Keratinocyte (primary cell): ENCODE measurements around the gene ZEB2. TPM values are rescaled to one million over a fixed set of nuclear protein-coding genes. Genes with fewer than 3 reads are reported as not detected.

Experiments used
- DNase-seq: peaks from one replicate; pipeline ENCODE4 v3.0.0-alpha.2; 2011; ENCODE audit warnings: low read depth, missing footprints, low spot score
- FAIRE-seq: peaks from 2 replicates; lab custom pipeline; 2011; peaks lifted over from hg19 to GRCh38; lab: Jason Lieb, UNC
- H2AFZ ChIP-seq: 2 replicates; pipeline ENCODE4 v1.6.0; 2012; ENCODE audit warnings: low read length, control low read depth, inconsistent platforms; ENCODE audit not compliant: control insufficient read depth
- H3K27ac ChIP-seq: 2 replicates; pipeline ENCODE4 v1.5.1; 2011; ENCODE audit warnings: low read length; ENCODE audit not compliant: control insufficient read depth, insufficient read depth
- H3K27me3 ChIP-seq: 3 replicates; pipeline ENCODE4 v1.6.0; 2011; ENCODE audit warnings: low read length; ENCODE audit not compliant: control insufficient read depth, insufficient read depth; ENCODE audit errors: extremely low read depth
- H3K36me3 ChIP-seq, 2 experiments: 2 replicates in 1 of 2; 3 replicates in 1 of 2; pipeline ENCODE4 v1.5.1; 2011; ENCODE audit warnings: low read length in 2 of 2, mild to moderate bottlenecking in 1 of 2; ENCODE audit not compliant: control insufficient read depth in 2 of 2, insufficient read depth in 2 of 2; ENCODE audit errors: extremely low read depth in 1 of 2
- H3K4me1 ChIP-seq: 3 replicates; pipeline ENCODE4 v1.5.1; 2011; ENCODE audit warnings: low read length; ENCODE audit not compliant: control insufficient read depth, insufficient read depth; ENCODE audit errors: extremely low read depth
- H3K4me2 ChIP-seq: 3 replicates; pipeline ENCODE4 v1.6.0; 2011; ENCODE audit warnings: low read depth, low read length; ENCODE audit not compliant: control insufficient read depth, insufficient read depth; ENCODE audit errors: extremely low read depth
- H3K4me3 ChIP-seq, 3 experiments: fragments of 200-600 bp in 1 of 3; sonication (generic) in 1 of 3; 2 replicates in 2 of 3; 3 replicates in 1 of 3; pipeline ENCODE4 v1.5.1; 2011 to 2016; ENCODE audit warnings: low read length in 3 of 3, mild to moderate bottlenecking in 3 of 3, control low read depth in 2 of 3, inconsistent platforms in 1 of 3, low read depth in 1 of 3, mixed read lengths in 1 of 3, mixed run types in 1 of 3, moderate library complexity in 1 of 3; ENCODE audit not compliant: control insufficient read depth in 2 of 3, insufficient read depth in 2 of 3; ENCODE audit errors: extremely low read depth in 1 of 3
- H3K79me2 ChIP-seq: 2 replicates; pipeline ENCODE4 v1.6.0; 2012; ENCODE audit warnings: low read length; ENCODE audit not compliant: control insufficient read depth, insufficient read depth
- H3K9ac ChIP-seq: 3 replicates; pipeline ENCODE4 v1.6.0; 2011; ENCODE audit warnings: low read length; ENCODE audit not compliant: control insufficient read depth, insufficient read depth; ENCODE audit errors: extremely low read depth
- H3K9me1 ChIP-seq: 3 replicates; pipeline ENCODE4 v1.6.0; 2011; ENCODE audit warnings: low read length; ENCODE audit not compliant: control insufficient read depth, insufficient read depth; ENCODE audit errors: extremely low read depth
- H3K9me3 ChIP-seq: 2 replicates; pipeline ENCODE4 v1.5.1; 2012; ENCODE audit warnings: low read depth, low read length; ENCODE audit not compliant: control insufficient read depth
- H4K20me1 ChIP-seq: 3 replicates; pipeline ENCODE4 v1.6.0; 2011; ENCODE audit warnings: low read length; ENCODE audit not compliant: control insufficient read depth, insufficient read depth; ENCODE audit errors: extremely low read depth
- EZH2 ChIP-seq: IDR thresholded peaks from one replicate; pipeline ENCODE4 v1.6.1; 2012; ENCODE audit warnings: inconsistent platforms, mild to moderate bottlenecking, low read length, moderate library complexity
- dilution Hi-C: fragments of 300-500 bp; cut with MboI; formaldehyde crosslinking; loops from one replicate; pipeline ENCODE4 v1.7.0; 2020; ENCODE audit warnings: low sequenced_read_pairs; ENCODE audit not compliant: extremely low pct_ligation_motif_present
- polyA plus RNA-seq, 5 experiments: library from polyadenylated mRNA; depleted of rRNA in 3 of 5; stranded (reverse) in 3 of 5; stranded (forward) in 1 of 5; unstranded in 1 of 5; fragments of >200 nt; gene quantifications; 1 replicate in 1 of 5; 2 replicates in 3 of 5; 3 replicates in 1 of 5; pipeline versions ENCODE4 v1.2.1 to v1.2.3, GENCODE V29; 2011 to 2012; ENCODE audit warnings: missing spikeins in 2 of 5, low read depth in 1 of 5, low replicate concordance in 1 of 5
- TF ChIP-seq, protein P1 (sequence below), 3 experiments: IDR thresholded peaks in 1 of 3; conservative IDR thresholded peaks in 1 of 3; optimal IDR thresholded peaks in 1 of 3; 2 replicates in 2 of 3; 3 replicates in 1 of 3; pipeline versions ENCODE3 to v1.5.1; 2011; ENCODE audit warnings: low read length in 3 of 3, mild to moderate bottlenecking in 3 of 3, moderate library complexity in 2 of 3, control low read depth in 1 of 3, inconsistent platforms in 1 of 3; ENCODE audit not compliant: insufficient read depth in 2 of 3; ENCODE audit errors: extremely low read depth in 1 of 3

Gene ZEB2
- polyA plus RNA-seq, 1 donor (not counting 4 experiments of a cell fraction or from before 2014, with no cell fraction given): 0.12 TPM

DNA sequence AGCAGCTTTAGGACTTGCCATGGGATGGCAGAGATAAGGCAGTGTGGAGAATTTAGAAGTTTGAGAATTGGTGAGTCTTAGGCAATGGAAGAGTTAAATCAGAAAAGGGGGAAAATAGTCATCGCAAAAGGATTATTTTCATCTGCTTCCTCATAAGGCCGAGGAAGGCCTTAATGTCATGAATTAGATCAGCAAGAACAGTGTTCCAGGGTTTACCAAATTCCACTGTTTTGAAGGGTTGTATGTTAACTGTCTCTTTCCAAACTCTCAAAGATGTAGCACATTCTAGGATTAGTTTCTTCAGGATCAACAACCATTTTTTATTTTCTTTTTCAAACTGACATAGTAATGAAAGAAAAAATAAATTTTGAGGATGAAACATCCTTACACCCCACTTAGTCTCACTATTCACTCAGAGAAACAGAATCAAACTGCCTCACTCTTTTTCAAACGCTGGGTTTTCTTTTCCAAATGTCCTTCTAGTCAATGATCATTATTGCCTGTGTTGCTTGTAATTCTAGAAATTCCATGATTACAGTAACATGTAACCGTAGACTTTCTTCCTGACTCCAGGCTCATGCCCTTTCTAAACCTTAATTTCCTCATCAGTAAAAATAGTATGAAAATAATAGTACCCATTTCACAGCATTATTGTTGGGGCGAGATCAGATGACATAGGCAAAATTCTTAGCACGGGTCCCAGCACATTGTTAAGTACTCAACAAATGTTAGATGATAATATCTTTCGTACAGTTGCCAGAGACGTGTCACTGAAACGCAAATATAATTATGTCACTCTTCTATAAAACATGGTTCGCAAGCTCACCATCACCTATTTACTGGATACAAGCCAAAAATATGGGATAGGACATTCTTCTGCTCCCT is 23.6 kb downstream of the ZEB2 start:
- H3K9me1 ChIP-seq: no peaks in the 10 kb centered on the region
- TF ChIP-seq, protein P1, sequence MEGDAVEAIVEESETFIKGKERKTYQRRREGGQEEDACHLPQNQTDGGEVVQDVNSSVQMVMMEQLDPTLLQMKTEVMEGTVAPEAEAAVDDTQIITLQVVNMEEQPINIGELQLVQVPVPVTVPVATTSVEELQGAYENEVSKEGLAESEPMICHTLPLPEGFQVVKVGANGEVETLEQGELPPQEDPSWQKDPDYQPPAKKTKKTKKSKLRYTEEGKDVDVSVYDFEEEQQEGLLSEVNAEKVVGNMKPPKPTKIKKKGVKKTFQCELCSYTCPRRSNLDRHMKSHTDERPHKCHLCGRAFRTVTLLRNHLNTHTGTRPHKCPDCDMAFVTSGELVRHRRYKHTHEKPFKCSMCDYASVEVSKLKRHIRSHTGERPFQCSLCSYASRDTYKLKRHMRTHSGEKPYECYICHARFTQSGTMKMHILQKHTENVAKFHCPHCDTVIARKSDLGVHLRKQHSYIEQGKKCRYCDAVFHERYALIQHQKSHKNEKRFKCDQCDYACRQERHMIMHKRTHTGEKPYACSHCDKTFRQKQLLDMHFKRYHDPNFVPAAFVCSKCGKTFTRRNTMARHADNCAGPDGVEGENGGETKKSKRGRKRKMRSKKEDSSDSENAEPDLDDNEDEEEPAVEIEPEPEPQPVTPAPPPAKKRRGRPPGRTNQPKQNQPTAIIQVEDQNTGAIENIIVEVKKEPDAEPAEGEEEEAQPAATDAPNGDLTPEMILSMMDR (optimal IDR thresholded peaks at IDR 0.05 in 1 of 3, IDR thresholded peaks at IDR 0.05 in 1 of 3, conservative IDR thresholded peaks at IDR 0.05 in 1 of 3; ENCODE audit: extremely low read depth in 1 of 3, insufficient read depth in 2 of 3, low read length in 3 of 3): no peak
- TF ChIP-seq EZH2: no peak
- H3K9me3 ChIP-seq: no peaks in the 10 kb centered on the region
- no peak overlapping the region for H2AFZ ChIP-seq
- H4K20me1 ChIP-seq: no peaks in the 10 kb centered on the region
- no peak for FAIRE-seq
- H3K27me3 ChIP-seq: no peaks in the 10 kb centered on the region
- H3K9ac ChIP-seq: no peak overlapping the region
- H3K4me3 ChIP-seq: no peak overlapping the region
- dilution Hi-C loops: no loop called here
- H3K4me1 ChIP-seq: no peaks in the 10 kb centered on the region
- no peaks in the 10 kb centered on the region for H3K36me3 ChIP-seq
- H3K79me2 ChIP-seq: no peaks in the 10 kb centered on the region
- H3K27ac ChIP-seq: no peak overlapping the region
- no peak for DNase-seq
- H3K4me2 ChIP-seq: no peak overlapping the region

DNA sequence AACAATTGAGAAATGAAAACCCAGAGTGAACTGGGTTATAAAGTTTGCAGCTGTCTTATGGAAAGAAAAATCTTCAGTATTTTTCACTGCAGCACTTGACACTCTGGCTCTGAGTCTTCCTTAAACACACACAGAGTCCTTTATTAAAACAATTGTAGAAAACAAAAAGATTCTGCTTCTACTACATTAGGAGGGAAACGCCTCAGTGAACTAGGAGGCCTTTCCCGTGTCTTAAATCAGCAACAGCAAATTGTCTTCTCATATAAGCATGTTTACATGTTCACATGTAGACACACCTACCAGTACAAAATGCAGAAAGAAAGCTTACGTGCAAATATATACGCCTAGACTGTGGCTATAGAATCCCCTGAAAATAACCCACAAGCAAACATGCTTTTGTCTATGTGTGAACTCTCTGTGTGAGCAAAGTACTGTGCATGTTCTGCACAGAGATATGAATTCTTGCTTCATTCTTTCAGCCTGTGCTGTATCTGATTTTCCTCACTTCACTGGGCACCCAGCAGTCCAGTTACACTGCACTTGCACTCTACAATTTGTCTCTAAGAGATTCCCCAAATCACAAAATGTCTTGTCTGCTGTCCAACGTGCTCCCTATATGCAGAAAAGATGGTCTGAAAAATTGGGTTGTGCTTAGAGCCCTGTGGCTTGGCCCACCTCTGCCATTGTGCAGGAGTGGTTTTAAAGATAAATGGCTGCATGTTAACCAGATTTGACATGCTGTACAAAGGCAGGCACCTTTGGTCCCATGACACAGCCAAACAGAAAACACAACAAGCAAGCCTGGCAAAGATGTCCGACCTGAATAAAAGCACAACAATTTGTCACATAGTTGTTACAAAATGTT is 24.5 kb downstream of the ZEB2 start:
- dilution Hi-C loops: no loop called here
- Histone ChIP-seq H3K9me1 (no peaks in the 10 kb centered on the region), H3K27me3 (no peaks in the 10 kb centered on the region), H3K36me3 (no peaks in the 10 kb centered on the region), H3K79me2 (no peaks in the 10 kb centered on the region), H4K20me1 (no peaks in the 10 kb centered on the region), H3K9me3 (no peaks in the 10 kb centered on the region), H3K4me3 (no peak overlapping the region), H2AFZ (no peak overlapping the region), H3K9ac (no peak overlapping the region), H3K4me1 (no peaks in the 10 kb centered on the region), H3K4me2 (no peak overlapping the region), H3K27ac (no peak overlapping the region)
- TF ChIP-seq EZH2: no peak
- TF ChIP-seq, protein P1 (optimal IDR thresholded peaks at IDR 0.05 in 1 of 3, IDR thresholded peaks at IDR 0.05 in 1 of 3, conservative IDR thresholded peaks at IDR 0.05 in 1 of 3; ENCODE audit: extremely low read depth in 1 of 3, insufficient read depth in 2 of 3, low read length in 3 of 3): no peak
- FAIRE-seq: no peak
- no peak for DNase-seq
